ELR (cell line): ENCODE measurements around the gene ERN2.

Experiments
- DNase-seq: peaks from one replicate; pipeline ENCODE4 v3.0.0-alpha.2; 2015; ENCODE audit warnings: low read depth

ERN2 gene

DNA sequence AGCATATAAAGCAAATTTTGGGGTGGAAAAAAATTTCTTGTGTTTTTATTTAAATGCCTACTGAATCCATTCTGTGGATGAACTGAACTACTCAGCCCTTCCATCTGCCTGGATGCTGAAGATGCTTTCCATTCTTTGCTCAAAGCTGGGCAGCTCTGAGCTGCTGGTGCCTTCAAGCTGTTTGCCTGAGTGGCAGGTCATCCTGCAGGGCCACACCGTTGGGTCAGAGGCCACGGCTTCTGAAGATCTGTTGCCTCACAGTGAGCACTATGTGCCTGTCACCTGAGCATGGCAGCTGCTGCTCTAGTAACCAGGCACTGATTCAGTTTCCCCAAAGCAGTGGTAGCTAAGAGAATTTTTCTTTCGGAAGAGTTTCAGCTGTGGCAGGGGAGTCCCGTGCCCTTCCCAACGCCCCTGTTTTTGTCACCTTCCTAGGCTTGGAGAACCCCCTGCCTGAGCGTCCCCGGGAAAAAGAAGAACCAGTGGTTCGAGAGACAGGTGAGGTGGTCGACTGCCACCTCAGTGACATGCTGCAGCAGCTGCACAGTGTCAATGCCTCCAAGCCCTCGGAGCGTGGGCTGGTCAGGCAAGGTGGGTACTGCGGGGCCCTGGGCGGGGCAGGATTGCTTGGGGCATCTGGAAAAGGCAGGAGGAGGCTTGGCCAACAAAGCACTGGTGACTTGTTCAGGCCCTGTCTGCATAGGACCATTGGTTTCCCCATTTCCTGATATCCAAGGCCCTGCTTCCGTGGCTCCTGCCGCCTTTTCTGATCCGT, 25.8 kb downstream of the ERN2 start:
- no peak for DNase-seq

DNA sequence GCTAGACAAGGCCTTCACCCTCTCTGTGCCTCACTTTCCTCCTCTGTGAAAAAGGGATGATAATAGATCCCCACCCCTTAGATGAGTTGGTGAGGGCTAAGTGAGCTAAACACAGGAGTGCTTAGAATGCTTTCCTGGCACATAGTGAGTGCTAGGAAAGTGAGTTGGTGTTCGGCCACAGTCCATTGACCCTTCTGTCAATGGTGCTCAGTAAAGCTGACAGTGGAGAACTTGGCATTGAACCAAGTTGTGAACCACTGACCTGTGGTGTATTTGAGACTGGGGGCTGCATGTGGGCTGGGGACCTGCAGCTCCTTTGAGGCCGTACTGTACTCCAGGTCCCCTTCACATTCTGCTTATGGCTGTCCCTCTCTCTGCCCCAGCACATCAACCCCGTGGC, 29.5 kb downstream of the ERN2 start:
- DNase-seq = no peak

DNA sequence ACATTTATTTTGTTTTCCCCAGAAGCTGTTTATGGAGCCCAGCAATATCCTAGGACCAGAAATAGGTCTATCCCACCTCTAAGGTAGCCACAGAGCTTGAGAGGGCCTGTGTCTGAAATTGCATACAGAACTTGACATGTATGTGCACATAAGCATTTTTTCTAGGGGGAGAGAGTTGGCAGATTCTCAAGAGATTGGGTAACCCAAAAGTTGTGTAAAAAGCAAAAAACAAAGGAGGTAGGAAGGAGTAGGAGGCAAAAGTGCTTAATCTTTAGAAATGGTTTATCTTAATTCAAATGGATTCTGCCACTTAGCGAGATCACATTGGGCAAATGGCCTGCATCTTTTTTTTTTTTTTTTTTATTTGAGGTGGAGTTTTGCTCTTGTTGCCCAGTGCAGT, 30.8 kb downstream of the ERN2 start:
- DNase-seq = no peak

GRCh38 chr16:23679986-23680336, 33.1 kb downstream of the ERN2 start:
- DNase-seq = no peak

- DNase-seq = peak; percentile 69
Observed at GRCh38 chr16:23679274-23679985, 33.6 kb downstream of the ERN2 start.

DNA sequence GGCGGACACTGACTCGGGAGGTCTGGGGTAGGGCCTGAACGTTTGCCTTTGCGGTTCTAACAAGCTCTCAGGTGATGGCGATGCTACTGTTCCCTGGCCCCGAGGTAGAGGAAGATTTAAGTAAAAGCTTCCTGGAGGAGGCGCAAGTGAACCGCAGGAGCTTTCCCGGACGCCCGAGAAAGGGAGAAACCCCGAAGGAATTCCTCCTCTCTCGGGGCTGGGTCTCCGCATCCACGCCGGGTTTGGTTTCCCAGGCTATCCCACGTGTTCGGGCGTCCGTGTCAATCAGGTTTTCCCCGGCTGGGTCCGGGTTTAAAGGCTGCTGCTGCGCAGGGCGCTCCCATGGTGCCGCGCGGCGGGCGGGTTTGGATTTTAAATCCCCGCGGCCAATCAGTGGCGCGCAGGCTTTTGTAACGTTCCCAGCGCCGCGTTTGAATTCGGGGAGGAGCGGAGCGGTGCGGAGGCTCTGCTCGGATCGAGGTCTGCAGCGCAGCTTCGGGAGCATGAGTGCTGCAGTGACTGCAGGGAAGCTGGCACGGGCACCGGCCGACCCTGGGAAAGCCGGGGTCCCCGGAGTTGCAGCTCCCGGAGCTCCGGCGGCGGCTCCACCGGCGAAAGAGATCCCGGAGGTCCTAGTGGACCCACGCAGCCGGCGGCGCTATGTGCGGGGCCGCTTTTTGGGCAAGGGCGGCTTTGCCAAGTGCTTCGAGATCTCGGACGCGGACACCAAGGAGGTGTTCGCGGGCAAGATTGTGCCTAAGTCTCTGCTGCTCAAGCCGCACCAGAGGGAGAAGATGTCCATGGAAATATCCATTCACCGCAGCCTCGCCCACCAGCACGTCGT, 34.4 kb downstream of the ERN2 start, which contains the start of gene PLK1:
Gene PLK1, plus strand, starts transcription at position 460 of the 844 bp plus-strand sequence. Its CDS starts 44 bp downstream, at position 504.
- DNase-seq = peak; percentile 89

DNA sequence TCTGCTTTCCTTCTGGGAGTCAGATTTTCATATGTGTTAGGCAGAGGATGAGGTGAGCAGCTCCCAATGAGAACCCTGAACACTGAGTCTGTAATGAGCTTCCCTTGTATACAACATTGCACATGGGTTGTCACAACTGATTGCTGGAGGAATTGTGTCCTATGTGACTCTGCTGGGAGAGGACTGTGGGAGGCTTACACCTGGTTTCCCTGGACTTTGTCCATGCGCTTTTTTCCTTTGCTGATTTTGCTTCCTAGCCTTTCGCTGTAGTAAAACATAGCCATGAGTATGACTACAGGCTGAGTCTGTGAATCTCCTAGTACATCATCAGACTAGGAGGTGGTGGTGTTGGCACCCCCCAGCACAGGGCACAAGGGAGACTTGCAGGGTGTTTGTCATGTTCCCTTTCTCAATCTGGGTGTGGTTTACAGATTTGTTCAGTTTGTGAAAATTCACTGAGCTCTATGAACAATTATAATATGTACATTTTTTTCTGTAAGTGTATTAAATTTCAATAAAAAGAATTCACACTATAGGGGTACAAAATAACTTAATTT, 36.0 kb downstream of the ERN2 start:
- DNase-seq = peak; percentile 54

GRCh38 chr16:23673971-23674614, 38.9 kb downstream of the ERN2 start:
- DNase-seq = no peak

- peak; percentile 89 for DNase-seq
Observed at GRCh38 chr16:23670137-23670776, 42.8 kb downstream of the ERN2 start.

DNA sequence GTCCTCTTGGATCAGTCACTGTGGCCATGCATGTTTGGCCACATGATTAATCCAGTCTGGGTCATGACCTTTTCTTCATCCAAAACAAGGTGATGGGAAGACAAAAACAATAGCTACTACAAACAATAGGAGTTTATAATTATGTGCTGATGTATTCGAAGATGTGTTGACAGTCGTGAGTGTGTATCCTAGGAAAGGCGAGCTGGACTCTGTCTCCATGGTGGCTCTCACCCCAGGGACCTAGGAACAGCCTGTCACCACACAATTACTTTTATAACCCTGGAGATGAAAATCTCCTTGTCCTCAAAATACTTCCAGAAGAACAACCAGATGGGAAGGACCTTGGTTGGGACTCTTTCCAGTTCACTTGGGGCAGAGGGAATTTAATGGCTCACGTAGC, 44.1 kb downstream of the ERN2 start:
- DNase-seq = no peak

DNA sequence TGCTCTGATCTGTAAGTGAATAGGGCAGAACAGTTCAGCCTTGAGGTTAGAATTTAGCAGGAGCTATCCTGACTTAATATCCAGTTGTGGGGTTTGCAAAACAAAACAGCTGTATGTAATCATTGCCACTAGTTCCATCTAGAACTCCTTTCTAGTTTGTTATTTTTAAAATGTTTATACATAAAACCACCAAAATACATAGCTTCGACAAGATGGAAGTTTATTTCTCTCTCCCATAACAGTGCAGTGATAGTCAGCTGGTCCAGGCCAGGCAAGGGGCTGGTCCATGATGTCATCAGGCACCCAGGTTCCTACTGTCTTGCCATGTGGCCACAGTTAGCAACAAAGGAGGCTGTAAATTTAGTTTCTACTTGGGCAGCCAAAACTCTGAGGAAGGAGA, 44.8 kb downstream of the ERN2 start:
- no peak for DNase-seq

DNA sequence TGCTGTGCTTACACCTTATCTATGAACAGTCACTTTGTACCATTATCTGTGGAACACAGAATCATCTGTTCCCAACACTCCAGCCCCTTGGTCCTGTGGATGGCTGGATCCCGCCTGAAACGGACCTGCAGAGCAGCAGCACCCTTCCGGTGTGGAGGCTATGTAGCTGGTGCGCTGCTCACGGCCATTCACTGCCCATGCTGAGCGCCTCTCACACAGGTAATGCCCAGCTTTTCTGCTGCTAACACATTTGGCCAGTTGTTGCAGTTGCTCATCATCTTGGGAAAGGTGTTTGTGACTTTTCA, 45.7 kb downstream of the ERN2 start:
- no peak for DNase-seq

GRCh38 chr16:23666571-23667354, 46.3 kb downstream of the ERN2 start:
- DNase-seq = no peak

DNA sequence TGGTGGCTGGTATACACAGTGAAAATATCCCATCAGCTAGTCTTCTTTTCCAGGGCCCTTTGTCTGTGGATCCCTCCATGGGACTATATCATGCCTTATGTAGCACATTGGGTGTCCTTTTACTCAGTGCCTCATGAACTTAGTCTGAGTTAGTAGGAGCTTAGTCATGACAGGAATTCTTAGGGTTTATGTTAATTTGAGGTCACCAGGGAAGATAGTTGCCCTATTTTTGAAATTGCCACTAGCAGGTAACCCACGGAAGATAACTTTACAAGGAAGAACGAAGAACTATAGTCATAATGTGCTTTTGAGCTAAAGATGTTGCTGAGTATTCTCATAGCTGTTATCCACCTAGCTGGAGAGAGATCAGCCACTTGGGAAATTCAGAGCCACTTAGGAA, 49.1 kb downstream of the ERN2 start:
- no peak for DNase-seq

GRCh38 chr16:23651943-23652468, 61.0 kb downstream of the ERN2 start:
- no peak for DNase-seq

- peak; percentile 34 for DNase-seq
Observed at GRCh38 chr16:23650674-23651416, 62.2 kb downstream of the ERN2 start.

DNA sequence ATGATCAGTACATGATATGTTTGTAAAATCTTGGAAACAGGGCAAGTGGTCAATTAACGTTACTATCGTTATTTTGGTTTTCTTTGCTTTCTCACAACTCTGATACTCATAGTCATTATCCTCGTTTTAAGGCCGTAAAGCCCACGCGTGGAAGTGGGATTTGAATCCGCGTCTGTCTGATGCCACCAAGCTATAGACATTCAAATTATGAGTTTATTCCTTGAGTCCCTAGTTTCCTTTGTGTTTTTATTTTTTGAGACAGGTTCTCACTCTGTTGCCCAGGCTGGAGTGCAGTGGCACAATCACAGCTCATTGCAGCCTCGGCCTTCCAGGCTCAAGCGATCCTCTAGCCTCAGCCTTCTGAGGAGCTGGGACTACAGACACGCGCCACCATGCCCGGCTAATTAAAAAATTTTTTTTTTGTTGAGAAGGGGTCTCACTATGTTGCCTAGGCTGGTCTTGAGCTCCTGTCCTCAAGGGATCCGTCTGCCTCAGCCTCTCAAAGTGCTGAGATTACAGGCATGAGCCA, 70.7 kb downstream of the ERN2 start:
- DNase-seq = peak; percentile 5

GRCh38 chr16:23640931-23641765, 71.9 kb downstream of the ERN2 start, which contains the start of the genes DCTN5 and PALB2:
DCTN5 (plus strand) TSS chr16:23641466; CDS start chr16:23641543, 77 bp downstream.
PALB2 (minus strand) TSS chr16:23641310; CDS start chr16:23641157, 153 bp downstream.
- peak; percentile 95 for DNase-seq
